Mucosa of gallbladder (tissue), 1 donor: ENCODE data around the gene CFAP100. TPM values are rescaled to one million over a fixed set of nuclear protein-coding genes. Genes with fewer than 3 reads are reported as not detected.
A peak's percentile ranks its signal among the peaks of the same experiment; 100 is the strongest.

Experiments
- DNase-seq: peaks from one replicate; pipeline ENCODE4 v3.0.0-alpha.2; 2020; ENCODE audit warnings: low spot score
- total RNA-seq: library from RNA; stranded (reverse); gene quantifications from one replicate; pipeline ENCODE4 v1.2.1, GENCODE V29; 2021
- donor health status: DM: no; HTN: no; CAD: no.

Gene CFAP100
- total RNA-seq: 0.40 TPM

GRCh38 chr3:126394179-126394976 is at the start of gene CFAP100:
Gene CFAP100 (plus strand): TSS chr3:126394909. CDS start chr3:126396001, 1,092 bp downstream.
- DNase-seq: peak; percentile 24

GRCh38 chr3:126345231-126345630 is 49.5 kb upstream of the CFAP100 start:
- no peak for DNase-seq

- no peak for DNase-seq
These were observed 48.9 kb upstream of the CFAP100 start for GRCh38 chr3:126345641-126346460.

GRCh38 chr3:126346466-126346865 is 48.2 kb upstream of the CFAP100 start:
- DNase-seq: no peak

- no peak for DNase-seq
These were observed 47.1 kb upstream of the CFAP100 start for GRCh38 chr3:126347543-126348161.

GRCh38 chr3:126348308-126348920 is 46.3 kb upstream of the CFAP100 start:
- no peak for DNase-seq

GRCh38 chr3:126349071-126349470 is 45.6 kb upstream of the CFAP100 start:
- DNase-seq: no peak

- no peak for DNase-seq
These were observed 44.9 kb upstream of the CFAP100 start for GRCh38 chr3:126349611-126350501.

- no peak for DNase-seq
These were observed 44.1 kb upstream of the CFAP100 start for GRCh38 chr3:126350502-126351085.

- no peak for DNase-seq
These were observed 43.5 kb upstream of the CFAP100 start for GRCh38 chr3:126351086-126351770.

- DNase-seq: no peak
These were observed 42.8 kb upstream of the CFAP100 start for GRCh38 chr3:126351771-126352475.

GRCh38 chr3:126352476-126353454 is 41.9 kb upstream of the CFAP100 start:
- no peak for DNase-seq

GRCh38 chr3:126353694-126354321 is 40.9 kb upstream of the CFAP100 start:
- no peak for DNase-seq

- DNase-seq: no peak
These were observed 39.9 kb upstream of the CFAP100 start for GRCh38 chr3:126354776-126355175.

- no peak for DNase-seq
These were observed 39.5 kb upstream of the CFAP100 start for GRCh38 chr3:126355251-126355650.

GRCh38 chr3:126355777-126356372 is 38.8 kb upstream of the CFAP100 start:
- peak; percentile 95 for DNase-seq
